ENCODE results near the gene KIAA1614.

DNA sequence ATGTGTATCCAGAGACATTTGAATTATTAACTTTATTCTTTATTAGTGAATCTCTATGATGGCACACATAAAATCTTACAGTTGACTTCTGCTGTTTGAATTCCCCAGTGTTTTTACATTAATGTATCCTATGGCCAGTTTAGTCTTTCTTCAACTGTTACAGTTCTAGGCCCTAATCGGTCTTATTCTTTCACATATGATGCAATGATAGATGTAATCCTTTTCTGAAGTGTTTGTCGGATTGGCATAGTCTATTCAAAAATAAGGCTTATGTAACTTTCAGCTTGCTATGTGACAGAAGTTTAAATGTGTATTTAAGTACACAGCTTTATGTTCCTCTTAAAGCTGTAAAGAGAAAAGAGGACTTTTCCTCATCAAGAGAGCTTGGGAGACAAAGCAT is 26.4 kb upstream of the KIAA1614 start:
- TF ChIP-seq, protein P1, sequence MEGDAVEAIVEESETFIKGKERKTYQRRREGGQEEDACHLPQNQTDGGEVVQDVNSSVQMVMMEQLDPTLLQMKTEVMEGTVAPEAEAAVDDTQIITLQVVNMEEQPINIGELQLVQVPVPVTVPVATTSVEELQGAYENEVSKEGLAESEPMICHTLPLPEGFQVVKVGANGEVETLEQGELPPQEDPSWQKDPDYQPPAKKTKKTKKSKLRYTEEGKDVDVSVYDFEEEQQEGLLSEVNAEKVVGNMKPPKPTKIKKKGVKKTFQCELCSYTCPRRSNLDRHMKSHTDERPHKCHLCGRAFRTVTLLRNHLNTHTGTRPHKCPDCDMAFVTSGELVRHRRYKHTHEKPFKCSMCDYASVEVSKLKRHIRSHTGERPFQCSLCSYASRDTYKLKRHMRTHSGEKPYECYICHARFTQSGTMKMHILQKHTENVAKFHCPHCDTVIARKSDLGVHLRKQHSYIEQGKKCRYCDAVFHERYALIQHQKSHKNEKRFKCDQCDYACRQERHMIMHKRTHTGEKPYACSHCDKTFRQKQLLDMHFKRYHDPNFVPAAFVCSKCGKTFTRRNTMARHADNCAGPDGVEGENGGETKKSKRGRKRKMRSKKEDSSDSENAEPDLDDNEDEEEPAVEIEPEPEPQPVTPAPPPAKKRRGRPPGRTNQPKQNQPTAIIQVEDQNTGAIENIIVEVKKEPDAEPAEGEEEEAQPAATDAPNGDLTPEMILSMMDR (conservative IDR thresholded peaks at IDR 0.05), result no peak
- no peak for TF ChIP-seq ZFX (IDR thresholded peaks at IDR 0.05)
